Neural cell (in vitro differentiated cells): ENCODE measurements around the gene TATDN2. TPM values are rescaled to one million over a fixed set of nuclear protein-coding genes. Genes with fewer than 3 reads are reported as not detected.

Experiments used
- H2AFZ ChIP-seq: fragments of 200-600, 300-800 bp; sonication (generic), shearing (Covaris generic); 2 replicates; pipeline ENCODE4 v1.6.0; 2014; ENCODE audit warnings: low read depth, mild to moderate bottlenecking, antibody characterized with exemption, low read length, moderate library complexity
- H3F3A ChIP-seq: fragments of 200-600 bp; shearing (Covaris generic); 2 replicates; pipeline ENCODE4 v1.6.1; 2016; ENCODE audit warnings: mild to moderate bottlenecking, moderate library complexity, mixed read lengths, antibody characterized with exemption, low read length; ENCODE audit not compliant: insufficient read depth, poor library complexity, severe bottlenecking
- H3K27ac ChIP-seq: fragments of 200-600, 300-800 bp; sonication (generic), shearing (Covaris generic); 2 replicates; pipeline ENCODE4 v1.5.1; 2014; ENCODE audit warnings: mild to moderate bottlenecking, low read length, moderate library complexity
- H3K27me3 ChIP-seq: fragments of 300-800, 200-600 bp; sonication (generic), shearing (Covaris generic); 2 replicates; pipeline ENCODE4 v1.6.0; 2014; ENCODE audit warnings: mild to moderate bottlenecking, low read depth, low read length, moderate library complexity; ENCODE audit not compliant: insufficient read depth
- H3K36me3 ChIP-seq: fragments of 300-800, 200-600 bp; sonication (generic), shearing (Covaris generic); 2 replicates; pipeline ENCODE4 v1.5.1; 2014; ENCODE audit warnings: mild to moderate bottlenecking, antibody characterized with exemption, low read length, moderate library complexity; ENCODE audit not compliant: insufficient read depth
- H3K4me2 ChIP-seq: fragments of 300-800, 200-600 bp; sonication (generic), shearing (Covaris generic); 2 replicates; pipeline ENCODE4 v1.6.0; 2014; ENCODE audit warnings: mild to moderate bottlenecking, low read length
- H3K4me3 ChIP-seq: fragments of 300-800, 200-600 bp; sonication (generic), shearing (Covaris generic); 2 replicates; pipeline ENCODE4 v1.5.1; 2014; ENCODE audit warnings: mild to moderate bottlenecking, low read length, moderate library complexity
- H3K79me2 ChIP-seq: fragments of 200-600 bp; shearing (Covaris generic); replicated peaks from 2 replicates; pipeline ENCODE4 v1.6.0; 2014; ENCODE audit warnings: mild to moderate bottlenecking, low read length, moderate library complexity; ENCODE audit not compliant: insufficient read depth
- H3K9ac ChIP-seq: fragments of 300-800, 200-600 bp; sonication (generic), shearing (Covaris generic); 2 replicates; pipeline ENCODE4 v1.6.1; 2016; ENCODE audit warnings: mild to moderate bottlenecking, low read length, mixed read lengths
- H3K9me2 ChIP-seq: fragments of 200-600 bp; shearing (Covaris generic); 2 replicates; pipeline ENCODE4 v1.6.1; 2016; ENCODE audit warnings: mild to moderate bottlenecking, low read length, mixed read lengths; ENCODE audit not compliant: insufficient read depth
- H3K9me3 ChIP-seq: fragments of 200-600, 300-800 bp; sonication (generic), shearing (Covaris generic); 2 replicates; pipeline ENCODE4 v1.6.1; 2016; ENCODE audit warnings: mild to moderate bottlenecking, mixed run types, low read length, moderate library complexity, mixed read lengths
- H4K20me1 ChIP-seq: fragments of 200-600 bp; shearing (Covaris generic); 2 replicates; pipeline ENCODE4 v1.6.1; 2016; ENCODE audit warnings: mild to moderate bottlenecking, mixed run types; ENCODE audit not compliant: insufficient read depth
- CTCF ChIP-seq: fragments of 450-650 bp; IDR thresholded peaks from 2 replicates; pipeline ENCODE4 v1.5.1; 2014; ENCODE audit warnings: antibody characterized with exemption, mild to moderate bottlenecking, moderate library complexity; ENCODE audit not compliant: poor library complexity, severe bottlenecking
- EP300 ChIP-seq: fragments of 450-650 bp; conservative IDR thresholded peaks from 2 replicates; pipeline ENCODE4 v1.6.1; 2014; ENCODE audit warnings: antibody characterized with exemption, mild to moderate bottlenecking, moderate library complexity; ENCODE audit not compliant: poor library complexity, severe bottlenecking
- EZH2 ChIP-seq: fragments of 200-600, 300-800 bp; shearing (Covaris generic), sonication (generic); IDR thresholded peaks from 2 replicates; pipeline ENCODE4 v1.6.1; 2014; ENCODE audit warnings: antibody characterized with exemption, low read length, borderline replicate concordance, mild to moderate bottlenecking; ENCODE audit not compliant: insufficient read depth, poor library complexity, severe bottlenecking
- MXI1 ChIP-seq: fragments of 450-650 bp; conservative IDR thresholded peaks from 2 replicates; pipeline ENCODE4 v1.6.1; 2014; ENCODE audit warnings: antibody characterized with exemption, mild to moderate bottlenecking; ENCODE audit not compliant: poor library complexity, severe bottlenecking
- POLR2AphosphoS5 ChIP-seq: IDR thresholded peaks from 2 replicates; pipeline ENCODE4 v1.6.1; 2012
- RAD21 ChIP-seq: fragments of 450-650 bp; conservative IDR thresholded peaks from 2 replicates; pipeline ENCODE4 v1.6.1; 2014; ENCODE audit warnings: antibody characterized with exemption, mild to moderate bottlenecking, moderate library complexity
- REST ChIP-seq: IDR thresholded peaks from 2 replicates; pipeline ENCODE4 v1.6.1; 2012; ENCODE audit warnings: borderline replicate concordance
- SMC3 ChIP-seq: fragments of 450-650 bp; conservative IDR thresholded peaks from 2 replicates; pipeline ENCODE4 v1.6.1; 2014; ENCODE audit warnings: antibody characterized with exemption, mild to moderate bottlenecking, moderate library complexity; ENCODE audit not compliant: poor library complexity
- TAF1 ChIP-seq: IDR thresholded peaks from 2 replicates; pipeline ENCODE4 v1.6.1; 2012; ENCODE audit warnings: low read depth
- polyA plus RNA-seq: library from polyadenylated mRNA; depleted of rRNA; stranded (reverse); fragments of >200 nt; gene quantifications from 2 replicates; pipeline ENCODE4 v1.2.3, GENCODE V29; 2014

Gene TATDN2
- polyA plus RNA-seq, 1 donor from 2014 or later, result 22.1 TPM

GRCh38 chr3:10279384-10280176 lies 31.3 kb downstream of the TATDN2 start:
- Histone ChIP-seq H3K4me3 (no peak overlapping the region), H3K36me3 (no peaks in the 10 kb centered on the region), H3K27ac (no peak overlapping the region), H4K20me1 (no peaks in the 10 kb centered on the region), H3K9me2 (no peaks in the 10 kb centered on the region), H3K27me3 (no peaks in the 10 kb centered on the region), H3K9me3 (no peaks in the 10 kb centered on the region), H3K9ac (no peak overlapping the region), H3K79me2 (no peaks in the 10 kb centered on the region), H2AFZ (no peak overlapping the region), H3K4me2 (no peak overlapping the region), H3F3A (no peaks in the 10 kb centered on the region)
- TF ChIP-seq CTCF (no peak), SMC3 (no peak), EP300 (no peak), EZH2 (no peak), MXI1 (no peak), REST (no peak), POLR2AphosphoS5 (no peak), TAF1 (no peak), RAD21 (no peak)

GRCh38 chr3:10280177-10280529 lies 31.9 kb downstream of the TATDN2 start:
- no peak overlapping the region for H3K4me3 ChIP-seq
- no peak overlapping the region for H2AFZ ChIP-seq
- no peaks in the 10 kb centered on the region for H3F3A ChIP-seq
- H3K27ac ChIP-seq, result no peak overlapping the region
- TF ChIP-seq SMC3 (no peak), REST (no peak), CTCF (no peak), EP300 (no peak)
- no peaks in the 10 kb centered on the region for H3K27me3 ChIP-seq
- H3K9ac ChIP-seq, result no peak overlapping the region
- H3K36me3 ChIP-seq, result no peaks in the 10 kb centered on the region
- H3K79me2 ChIP-seq, result no peaks in the 10 kb centered on the region
- H3K9me3 ChIP-seq, result no peaks in the 10 kb centered on the region
- H4K20me1 ChIP-seq, result no peaks in the 10 kb centered on the region
- H3K4me2 ChIP-seq, result no peak overlapping the region
- H3K9me2 ChIP-seq, result no peaks in the 10 kb centered on the region
